ENCODE measurements around the gene STIM1.

DNA sequence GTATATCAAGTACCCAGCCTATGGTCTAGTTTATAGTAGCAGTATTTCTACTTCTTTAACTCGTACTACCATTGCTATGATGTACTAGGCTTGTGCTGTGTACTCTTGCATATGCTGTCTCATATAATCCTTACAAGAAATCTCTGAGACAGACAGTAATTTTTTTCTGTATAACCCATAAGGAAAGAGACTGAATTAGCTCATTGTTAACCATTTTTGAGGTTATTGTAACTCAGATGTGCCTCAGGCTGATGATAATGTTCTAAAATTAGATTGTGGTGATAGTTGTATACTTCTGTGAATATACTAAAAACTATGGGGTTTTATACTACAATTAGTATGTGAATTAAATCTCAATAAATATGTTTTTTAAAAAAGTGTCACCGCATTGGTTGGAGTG lies 127.0 kb downstream of the STIM1 start:
- TF ChIP-seq, protein P1, sequence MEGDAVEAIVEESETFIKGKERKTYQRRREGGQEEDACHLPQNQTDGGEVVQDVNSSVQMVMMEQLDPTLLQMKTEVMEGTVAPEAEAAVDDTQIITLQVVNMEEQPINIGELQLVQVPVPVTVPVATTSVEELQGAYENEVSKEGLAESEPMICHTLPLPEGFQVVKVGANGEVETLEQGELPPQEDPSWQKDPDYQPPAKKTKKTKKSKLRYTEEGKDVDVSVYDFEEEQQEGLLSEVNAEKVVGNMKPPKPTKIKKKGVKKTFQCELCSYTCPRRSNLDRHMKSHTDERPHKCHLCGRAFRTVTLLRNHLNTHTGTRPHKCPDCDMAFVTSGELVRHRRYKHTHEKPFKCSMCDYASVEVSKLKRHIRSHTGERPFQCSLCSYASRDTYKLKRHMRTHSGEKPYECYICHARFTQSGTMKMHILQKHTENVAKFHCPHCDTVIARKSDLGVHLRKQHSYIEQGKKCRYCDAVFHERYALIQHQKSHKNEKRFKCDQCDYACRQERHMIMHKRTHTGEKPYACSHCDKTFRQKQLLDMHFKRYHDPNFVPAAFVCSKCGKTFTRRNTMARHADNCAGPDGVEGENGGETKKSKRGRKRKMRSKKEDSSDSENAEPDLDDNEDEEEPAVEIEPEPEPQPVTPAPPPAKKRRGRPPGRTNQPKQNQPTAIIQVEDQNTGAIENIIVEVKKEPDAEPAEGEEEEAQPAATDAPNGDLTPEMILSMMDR (IDR thresholded peaks at IDR 0.05; ENCODE audit: borderline replicate concordance, extremely low read depth, low read length, poor library complexity, severe bottlenecking), result no peak
- no peak for TF ChIP-seq EZH2 (IDR thresholded peaks at IDR 0.05; ENCODE audit: borderline replicate concordance, low read depth, low read length, severe bottlenecking)

Measured in DND-41 (cell line).